Activated T-cell treated with anti-CD3 and anti-CD28 coated beads for 24 hours (primary cell): ENCODE measurements around the gene GPR153.

Experiments
- DNase-seq: peaks from one replicate; pipeline ENCODE4 v3.0.0-alpha.2; 2020; ENCODE audit warnings: low read depth

GPR153 gene

GRCh38 chr1:6269720-6270400 is 9.0 kb upstream of the GPR153 start:
- DNase-seq: no peak

GRCh38 chr1:6269296-6269695 is 8.4 kb upstream of the GPR153 start:
- no peak for DNase-seq

GRCh38 chr1:6268415-6268814 is 7.5 kb upstream of the GPR153 start:
- DNase-seq: no peak

GRCh38 chr1:6267686-6268322 is 6.9 kb upstream of the GPR153 start:
- DNase-seq: no peak

- no peak for DNase-seq
These were observed 5.7 kb upstream of the GPR153 start for GRCh38 chr1:6266641-6267040.

GRCh38 chr1:6265151-6265550 is 4.3 kb upstream of the GPR153 start:
- DNase-seq: no peak

- no peak for DNase-seq
These were observed 2.8 kb upstream of the GPR153 start for GRCh38 chr1:6263716-6264115.

- no peak for DNase-seq
These were observed 1.9 kb upstream of the GPR153 start for GRCh38 chr1:6262555-6263420.

- no peak for DNase-seq
These were observed 707 bp upstream of the GPR153 start for GRCh38 chr1:6261615-6261995.

- no peak for DNase-seq
These were observed 414 bp downstream of the GPR153 start for GRCh38 chr1:6260433-6260934.

GRCh38 chr1:6259491-6260362 is 1.2 kb downstream of the GPR153 start:
- DNase-seq: peak; percentile 69

GRCh38 chr1:6258675-6259074 is 2.2 kb downstream of the GPR153 start:
- no peak for DNase-seq

- no peak for DNase-seq
These were observed 3.3 kb downstream of the GPR153 start for GRCh38 chr1:6257541-6258069.

- DNase-seq: no peak
These were observed 4.3 kb downstream of the GPR153 start for GRCh38 chr1:6256645-6257044.

GRCh38 chr1:6254691-6255090 is 6.2 kb downstream of the GPR153 start:
- no peak for DNase-seq

GRCh38 chr1:6253380-6253779 is 7.5 kb downstream of the GPR153 start:
- no peak for DNase-seq

GRCh38 chr1:6252374-6252710 is 8.6 kb downstream of the GPR153 start:
- DNase-seq: no peak

GRCh38 chr1:6251681-6252373 is 9.1 kb downstream of the GPR153 start:
- no peak for DNase-seq

GRCh38 chr1:6251233-6251632 is 9.7 kb downstream of the GPR153 start:
- DNase-seq: no peak

GRCh38 chr1:6249739-6250689 is 10.9 kb downstream of the GPR153 start:
- no peak for DNase-seq
